ENCODE results near the gene STT3A.

DNA sequence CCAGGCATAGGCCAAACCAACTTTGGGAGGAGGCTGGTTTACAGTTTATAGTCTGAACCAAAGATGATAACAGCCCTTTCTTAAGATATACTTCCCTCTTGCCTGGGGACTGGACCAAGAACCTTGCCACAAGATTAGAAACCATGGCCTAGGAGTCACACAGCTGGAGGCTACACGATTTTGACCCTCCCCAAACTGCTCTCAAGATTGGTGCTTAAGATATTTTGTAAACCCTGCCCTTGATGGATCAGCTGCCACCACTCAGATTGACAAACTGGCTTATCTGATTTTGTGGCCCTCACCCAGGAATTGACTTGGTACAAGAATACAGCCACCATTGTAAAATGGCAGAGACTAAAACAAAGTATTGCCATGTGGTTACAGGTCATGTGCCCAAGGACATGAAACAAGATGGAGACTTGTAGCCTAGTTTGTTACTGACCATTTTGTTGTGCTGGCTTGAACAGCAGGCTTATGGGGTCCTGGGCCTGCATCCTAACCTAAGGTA, 40.8 kb upstream of the STT3A start:
- TF ChIP-seq, protein P1, sequence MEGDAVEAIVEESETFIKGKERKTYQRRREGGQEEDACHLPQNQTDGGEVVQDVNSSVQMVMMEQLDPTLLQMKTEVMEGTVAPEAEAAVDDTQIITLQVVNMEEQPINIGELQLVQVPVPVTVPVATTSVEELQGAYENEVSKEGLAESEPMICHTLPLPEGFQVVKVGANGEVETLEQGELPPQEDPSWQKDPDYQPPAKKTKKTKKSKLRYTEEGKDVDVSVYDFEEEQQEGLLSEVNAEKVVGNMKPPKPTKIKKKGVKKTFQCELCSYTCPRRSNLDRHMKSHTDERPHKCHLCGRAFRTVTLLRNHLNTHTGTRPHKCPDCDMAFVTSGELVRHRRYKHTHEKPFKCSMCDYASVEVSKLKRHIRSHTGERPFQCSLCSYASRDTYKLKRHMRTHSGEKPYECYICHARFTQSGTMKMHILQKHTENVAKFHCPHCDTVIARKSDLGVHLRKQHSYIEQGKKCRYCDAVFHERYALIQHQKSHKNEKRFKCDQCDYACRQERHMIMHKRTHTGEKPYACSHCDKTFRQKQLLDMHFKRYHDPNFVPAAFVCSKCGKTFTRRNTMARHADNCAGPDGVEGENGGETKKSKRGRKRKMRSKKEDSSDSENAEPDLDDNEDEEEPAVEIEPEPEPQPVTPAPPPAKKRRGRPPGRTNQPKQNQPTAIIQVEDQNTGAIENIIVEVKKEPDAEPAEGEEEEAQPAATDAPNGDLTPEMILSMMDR (IDR thresholded peaks at IDR 0.05) = no peak
- TF ChIP-seq POLR2A (IDR thresholded peaks at IDR 0.05) = no peak

Measured in thyroid gland (tissue), 4 donors.